CD14-positive monocyte (primary cell): ENCODE data around the gene AGT. TPM values are rescaled to one million over a fixed set of nuclear protein-coding genes. Genes with fewer than 3 reads are reported as not detected.
A peak's percentile ranks its signal among the peaks of the same experiment; 100 is the strongest.

ENCODE experiments used
- DNase-seq, 3 donors: peaks; one replicate each; pipeline ENCODE4 v3.0.0-alpha.2; 2011 to 2022
- H2AFZ ChIP-seq: 2 replicates; pipeline ENCODE4 v1.6.0; 2012; ENCODE audit warnings: mild to moderate bottlenecking, low read depth, low read length, inconsistent platforms; ENCODE audit not compliant: insufficient read depth, poor library complexity, severe bottlenecking
- H3K27ac ChIP-seq, 2 donors: 1 replicate in 1 of 2; 2 replicates in 1 of 2; pipeline ENCODE4 v1.5.1; 2012 to 2013; ENCODE audit warnings: low read length in 2 of 2, control low read depth in 1 of 2, inconsistent platforms in 1 of 2, low read depth in 1 of 2, mild to moderate bottlenecking in 1 of 2
- H3K27me3 ChIP-seq, 2 donors: one replicate each; pipeline versions ENCODE4 v1.6.0 to v1.6.1; 2011 to 2013; ENCODE audit warnings: low read length in 2 of 2; ENCODE audit not compliant: control insufficient read depth in 2 of 2, insufficient read depth in 2 of 2
- H3K36me3 ChIP-seq, 2 donors: replicated peaks in 1 of 2; 1 replicate in 1 of 2; 2 replicates in 1 of 2; pipeline versions ENCODE4 v1.5.1 to v1.6.1; 2012 to 2013; ENCODE audit warnings: low read length in 2 of 2, control low read depth in 1 of 2, inconsistent platforms in 1 of 2, mild to moderate bottlenecking in 1 of 2; ENCODE audit not compliant: insufficient read depth in 2 of 2, control insufficient read depth in 1 of 2
- H3K4me1 ChIP-seq, 2 donors: 1 replicate in 1 of 2; 2 replicates in 1 of 2; pipeline versions ENCODE4 v1.5.1 to v1.6.1; 2012 to 2013; ENCODE audit warnings: low read length in 2 of 2, control low read depth in 1 of 2, inconsistent platforms in 1 of 2, mild to moderate bottlenecking in 1 of 2, moderate library complexity in 1 of 2; ENCODE audit not compliant: insufficient read depth in 2 of 2, control insufficient read depth in 1 of 2
- H3K4me2 ChIP-seq: replicated peaks from 2 replicates; pipeline ENCODE3; 2012; ENCODE audit warnings: low read length, moderate library complexity, mild to moderate bottlenecking; ENCODE audit not compliant: poor library complexity, severe bottlenecking; ENCODE audit errors: extremely low read depth
- H3K4me3 ChIP-seq, 3 experiments: fragments of 200-600 bp in 1 of 3; sonication (generic) in 1 of 3; replicated peaks in 1 of 3; 1 replicate in 2 of 3; 2 replicates in 1 of 3; pipeline ENCODE4 v1.5.1; 2011 to 2013; ENCODE audit warnings: low read length in 3 of 3, mild to moderate bottlenecking in 3 of 3, control low read depth in 2 of 3, low read depth in 2 of 3, inconsistent platforms in 1 of 3, moderate library complexity in 1 of 3
- H3K79me2 ChIP-seq: 2 replicates; pipeline ENCODE4 v1.6.0; 2012; ENCODE audit warnings: mild to moderate bottlenecking, control low read depth, inconsistent platforms, low read length, moderate library complexity; ENCODE audit not compliant: insufficient read depth
- H3K9ac ChIP-seq: 2 replicates; pipeline ENCODE4 v1.6.0; 2017; ENCODE audit warnings: low read length, mild to moderate bottlenecking; ENCODE audit not compliant: insufficient read depth, poor library complexity, severe bottlenecking
- H3K9me3 ChIP-seq, 2 donors: replicated peaks in 1 of 2; 1 replicate in 1 of 2; 2 replicates in 1 of 2; pipeline versions ENCODE4 v1.5.1 to v1.6.1; 2012 to 2013; ENCODE audit warnings: low read length in 2 of 2, control low read depth in 1 of 2; ENCODE audit not compliant: control insufficient read depth in 1 of 2, insufficient read depth in 1 of 2
- H4K20me1 ChIP-seq: 2 replicates; pipeline ENCODE4 v1.6.0; 2012; ENCODE audit warnings: mild to moderate bottlenecking, low read length, control low read depth, moderate library complexity; ENCODE audit not compliant: insufficient read depth
- H3K27ac Mint-ChIP-seq, 7 donors: one replicate each; pipeline ENCODE4 v1.8.0; 2020; ENCODE audit warnings: mild to moderate bottlenecking in 7 of 7, mixed read lengths in 7 of 7, moderate library complexity in 6 of 7, inconsistent platforms in 2 of 7
- H3K27me3 Mint-ChIP-seq, 3 donors: one replicate each; pipeline ENCODE4 v1.8.0; 2021 to 2022; ENCODE audit warnings: low read depth in 3 of 3, mild to moderate bottlenecking in 3 of 3, mixed read lengths in 3 of 3, moderate library complexity in 3 of 3, inconsistent platforms in 1 of 3
- H3K36me3 Mint-ChIP-seq, 2 donors: one replicate each; pipeline ENCODE4 v1.8.0; 2020; ENCODE audit warnings: mixed read lengths in 2 of 2, inconsistent platforms in 1 of 2, mild to moderate bottlenecking in 1 of 2
- H3K4me1 Mint-ChIP-seq: one replicate; pipeline ENCODE4 v1.8.0; 2020; ENCODE audit warnings: mild to moderate bottlenecking, mixed read lengths
- H3K4me3 Mint-ChIP-seq, 2 donors: one replicate each; pipeline ENCODE4 v1.8.0; 2020; ENCODE audit warnings: mild to moderate bottlenecking in 2 of 2, mixed read lengths in 2 of 2, moderate library complexity in 1 of 2
- H3K9me3 Mint-ChIP-seq, 7 donors: one replicate each; pipeline ENCODE4 v1.8.0; 2020 to 2022; ENCODE audit warnings: mixed read lengths in 7 of 7, mild to moderate bottlenecking in 6 of 7, moderate library complexity in 6 of 7, inconsistent platforms in 2 of 7
- WGBS: methylation state at CpG from one replicate; pipeline ENCODE4 v1.1.5; 2013; ENCODE audit warnings: missing lambda C conversion rate; ENCODE audit not compliant: insufficient coverage; 5-methylcytosine and 5-hydroxymethylcytosine counted together
- intact Hi-C, 2 donors: fragments of 100-400 bp; cut with micrococcal nuclease; formaldehyde crosslinking; loops; one replicate each; pipeline versions ENCODE4 v1.15.0 to v1.15.1; 2023
- polyA plus RNA-seq, 3 donors: library from polyadenylated mRNA; depleted of rRNA in 1 of 3; unstranded in 2 of 3; stranded (reverse) in 1 of 3; fragments of 300-500 nt in 2 of 3; fragments of >200 nt in 1 of 3; fragmentation: Illumina TruSeq in 2 of 3; gene quantifications; 1 replicate in 2 of 3; 2 replicates in 1 of 3; pipeline ENCODE4 v1.2.3, GENCODE V29; 2012 to 2021
- TF ChIP-seq, protein P1 (sequence below): fragments of 200-600 bp; IDR thresholded peaks from one replicate; pipeline ENCODE4 v1.8.0; 2022; ENCODE audit warnings: antibody characterized with exemption, mild to moderate bottlenecking

The AGT gene
- polyA plus RNA-seq, 3 donors: 0.04 TPM; not detected in 2

DNA sequence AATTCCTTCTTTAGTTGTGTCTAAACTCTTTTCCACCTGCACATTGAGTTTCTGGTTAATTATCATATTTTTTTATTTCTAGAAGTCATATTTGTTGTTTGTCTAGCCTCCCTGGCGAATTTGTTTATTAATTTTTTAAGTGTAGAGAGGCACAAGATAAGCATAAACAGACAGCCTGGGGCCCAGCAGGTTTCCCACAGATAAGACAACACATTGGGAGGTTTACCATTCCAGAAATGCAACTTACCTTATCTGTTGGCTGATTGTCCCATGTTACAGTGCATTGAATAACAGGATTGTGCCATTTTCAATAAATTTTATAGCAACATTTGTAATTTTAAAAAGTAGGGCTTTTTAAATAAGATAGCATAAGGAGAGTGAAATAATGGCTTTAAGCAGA lies 36.7 kb downstream of the AGT start:
- Mint-ChIP-seq H3K27ac (peak overlapping the region in 1 of 7 donors; percentile 35), H3K4me1 (no peaks in the 10 kb centered on the region), H3K27me3 (no peaks in the 10 kb centered on the region), H3K9me3 (peaks cover 0 to 4% (median 0%) of the 10 kb centered on the region in 7 donors), H3K36me3 (peaks cover 75 to 96% of the 10 kb centered on the region in 2 donors), H3K4me3 (no peak overlapping the region)
- H3K9ac ChIP-seq: no peak overlapping the region
- H3K27me3 ChIP-seq: no peaks in the 10 kb centered on the region
- no peak overlapping the region for H3K4me3 ChIP-seq
- H2AFZ ChIP-seq: no peak overlapping the region
- no peaks in the 10 kb centered on the region for H3K79me2 ChIP-seq
- TF ChIP-seq, protein P1, sequence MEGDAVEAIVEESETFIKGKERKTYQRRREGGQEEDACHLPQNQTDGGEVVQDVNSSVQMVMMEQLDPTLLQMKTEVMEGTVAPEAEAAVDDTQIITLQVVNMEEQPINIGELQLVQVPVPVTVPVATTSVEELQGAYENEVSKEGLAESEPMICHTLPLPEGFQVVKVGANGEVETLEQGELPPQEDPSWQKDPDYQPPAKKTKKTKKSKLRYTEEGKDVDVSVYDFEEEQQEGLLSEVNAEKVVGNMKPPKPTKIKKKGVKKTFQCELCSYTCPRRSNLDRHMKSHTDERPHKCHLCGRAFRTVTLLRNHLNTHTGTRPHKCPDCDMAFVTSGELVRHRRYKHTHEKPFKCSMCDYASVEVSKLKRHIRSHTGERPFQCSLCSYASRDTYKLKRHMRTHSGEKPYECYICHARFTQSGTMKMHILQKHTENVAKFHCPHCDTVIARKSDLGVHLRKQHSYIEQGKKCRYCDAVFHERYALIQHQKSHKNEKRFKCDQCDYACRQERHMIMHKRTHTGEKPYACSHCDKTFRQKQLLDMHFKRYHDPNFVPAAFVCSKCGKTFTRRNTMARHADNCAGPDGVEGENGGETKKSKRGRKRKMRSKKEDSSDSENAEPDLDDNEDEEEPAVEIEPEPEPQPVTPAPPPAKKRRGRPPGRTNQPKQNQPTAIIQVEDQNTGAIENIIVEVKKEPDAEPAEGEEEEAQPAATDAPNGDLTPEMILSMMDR: no peak
- no peak for DNase-seq
- WGBS: no CpG with 5 or more reads among the region's 1 CpG
- no peaks in the 10 kb centered on the region for H4K20me1 ChIP-seq
- H3K27ac ChIP-seq: no peak overlapping the region
- intact Hi-C loops: no loop called here
- no peaks in the 10 kb centered on the region for H3K4me1 ChIP-seq
- H3K9me3 ChIP-seq: no peaks in the 10 kb centered on the region
- H3K36me3 ChIP-seq: peaks cover 95 to 99% of the 10 kb centered on the region in 2 donors
- H3K4me2 ChIP-seq: no peak overlapping the region

- Histone ChIP-seq H3K79me2 (no peaks in the 10 kb centered on the region), H3K36me3 (peaks cover 98 to 99% of the 10 kb centered on the region in 2 donors), H3K4me1 (no peaks in the 10 kb centered on the region), H3K9ac (no peak overlapping the region), H3K27ac (no peak overlapping the region), H2AFZ (no peak overlapping the region), H3K4me3 (no peak overlapping the region), H3K27me3 (no peaks in the 10 kb centered on the region), H3K4me2 (no peak overlapping the region), H4K20me1 (no peaks in the 10 kb centered on the region), H3K9me3 (no peaks in the 10 kb centered on the region)
- intact Hi-C loops: no loop called here
- Mint-ChIP-seq H3K9me3 (peaks cover 0 to 4% (median 0%) of the 10 kb centered on the region in 7 donors), H3K27ac (peak overlapping the region in 1 of 7 donors; percentile 6), H3K36me3 (peaks cover 82 to 95% of the 10 kb centered on the region in 2 donors), H3K4me3 (no peak overlapping the region), H3K4me1 (no peaks in the 10 kb centered on the region), H3K27me3 (no peaks in the 10 kb centered on the region)
- DNase-seq: no peak
- 100% methylated on average over 2 of the region's 2 CpGs for WGBS
- TF ChIP-seq, protein P1: no peak
These were observed 39.3 kb downstream of the AGT start for GRCh38 chr1:230674581-230674980.
